Caco-2 (cell line): Measurements from ENCODE around the gene FIP1L1. TPM values are rescaled to one million over a fixed set of nuclear protein-coding genes. Genes with fewer than 3 reads are reported as not detected.

ENCODE experiments used
- BruUV-seq: library from RNA; stranded (reverse); fragments of 400-500 nt; replicated peaks from 2 replicates; lab custom pipeline; 2021; lab: Mats Ljungman, UMichigan
- CTCF ChIA-PET: fragments of 300-600 bp; sonication (Branson Sonifier 250); formaldehyde crosslinking; loops from one replicate; lab custom pipeline; 2022; ENCODE audit warnings: antibody characterized with exemption; lab: Charles Lee
- POLR2A ChIA-PET: fragments of 300-600 bp; sonication (Branson Sonifier 250); formaldehyde crosslinking; loops from one replicate; lab custom pipeline; 2022; ENCODE audit warnings: antibody characterized with exemption; lab: Charles Lee
- DNase-seq, 2 experiments: peaks; one replicate each; pipeline versions ENCODE4 v3.0.0 to v3.0.0-alpha.2; 2020 to 2022
- H3K27me3 ChIP-seq: replicated peaks from 2 replicates; pipeline ENCODE4 v1.6.0; 2011; ENCODE audit warnings: low read length; ENCODE audit not compliant: control insufficient read depth, insufficient read depth
- H3K36me3 ChIP-seq: 2 replicates; pipeline ENCODE4 v1.5.1; 2011; ENCODE audit warnings: low read length; ENCODE audit not compliant: control insufficient read depth, insufficient read depth
- H3K4me1 ChIP-seq: fragments of 250-450 bp; sonication (Bioruptor Pico); 2 replicates; pipeline ENCODE4 v1.5.1; 2020; ENCODE audit warnings: mild to moderate bottlenecking
- H3K4me3 ChIP-seq: 2 replicates; pipeline ENCODE4 v1.5.1; 2011; ENCODE audit warnings: low read depth, mild to moderate bottlenecking, control low read depth, low read length
- H3K9me3 ChIP-seq: fragments of 250-450 bp; sonication (Bioruptor Pico); 2 replicates; pipeline ENCODE4 v1.5.1; 2020; ENCODE audit warnings: mild to moderate bottlenecking, moderate library complexity
- H3K27ac Mint-ChIP-seq: one replicate; pipeline ENCODE4 v1.8.0; 2022; ENCODE audit warnings: mixed read lengths; ENCODE audit not compliant: unreplicated experiment
- H3K27me3 Mint-ChIP-seq: one replicate; pipeline ENCODE4 v1.8.0; 2022; ENCODE audit warnings: mixed read lengths; ENCODE audit not compliant: insufficient read depth, unreplicated experiment
- H3K36me3 Mint-ChIP-seq: one replicate; pipeline ENCODE4 v1.8.0; 2022; ENCODE audit warnings: mild to moderate bottlenecking, mixed read lengths; ENCODE audit not compliant: insufficient read depth, unreplicated experiment
- H3K4me1 Mint-ChIP-seq: one replicate; pipeline ENCODE4 v1.8.0; 2022; ENCODE audit warnings: low read depth, mixed read lengths; ENCODE audit not compliant: unreplicated experiment
- H3K4me3 Mint-ChIP-seq: one replicate; pipeline ENCODE4 v1.8.0; 2022; ENCODE audit warnings: mild to moderate bottlenecking, moderate library complexity, mixed read lengths; ENCODE audit not compliant: unreplicated experiment
- H3K9me3 Mint-ChIP-seq: one replicate; pipeline ENCODE4 v1.8.0; 2022; ENCODE audit warnings: mixed read lengths; ENCODE audit not compliant: unreplicated experiment
- CTCF ChIP-seq, 2 experiments: fragments of 200-600 bp in 1 of 2; IDR thresholded peaks; 1 replicate in 1 of 2; 2 replicates in 1 of 2; pipeline versions ENCODE4 v1.5.1 to v1.8.0; 2011 to 2022; ENCODE audit warnings: antibody characterized with exemption in 1 of 2, control low read depth in 1 of 2, inconsistent platforms in 1 of 2, low read depth in 1 of 2, low read length in 1 of 2, mild to moderate bottlenecking in 1 of 2, moderate library complexity in 1 of 2; ENCODE audit not compliant: insufficient read depth in 1 of 2, severe bottlenecking in 1 of 2, unreplicated experiment in 1 of 2
- intact Hi-C: fragments of 100-400 bp; cut with micrococcal nuclease; formaldehyde crosslinking; loops from one replicate; pipeline ENCODE4 v1.10.0; 2022; ENCODE audit not compliant: unreplicated experiment
- total RNA-seq: library from RNA; stranded (reverse); gene quantifications from 2 replicates; pipeline ENCODE4 v1.2.3, GENCODE V29; 2022

Gene FIP1L1
- total RNA-seq, 1 experiment from 2014 or later, result 62.5 TPM

- H3K27ac Mint-ChIP-seq, result no peak overlapping the region
- peaks cover 8% of the 10 kb centered on the region for H3K36me3 Mint-ChIP-seq
- POLR2A ChIA-PET, result no interaction called here
- H3K9me3 ChIP-seq, result no peaks in the 10 kb centered on the region
- no peak overlapping the region for H3K4me3 Mint-ChIP-seq
- intact Hi-C loops, result no loop called here
- H3K36me3 ChIP-seq, result no peaks in the 10 kb centered on the region
- H3K27me3 Mint-ChIP-seq, result peaks cover 3% of the 10 kb centered on the region
- no peaks in the 10 kb centered on the region for H3K27me3 ChIP-seq
- H3K4me1 ChIP-seq, result peaks cover 11% of the 10 kb centered on the region; the same call in 1 of the 2 replicates
- no peak for DNase-seq
- H3K4me1 Mint-ChIP-seq, result peaks cover 15% of the 10 kb centered on the region
- no peaks in the 10 kb centered on the region for H3K9me3 Mint-ChIP-seq
- TF ChIP-seq CTCF (IDR thresholded peaks at IDR 0.05; ENCODE audit: insufficient read depth in 1 of 2, low read depth in 1 of 2, low read length in 1 of 2, severe bottlenecking in 1 of 2, unreplicated experiment in 1 of 2), result no peak
- no peak overlapping the region for H3K4me3 ChIP-seq
- CTCF ChIA-PET, result interaction anchor here (0.6 kb wide), 1 partner anchor 1529 kb away, joined by 3 read pairs; no protein-coding TSS in a partner anchor
- BruUV-seq, result no TSS peak
Measured at GRCh38 chr4:53371049-53371448, 6.4 kb upstream of the FIP1L1 start.

GRCh38 chr4:53371843-53372521 is 5.5 kb upstream of the FIP1L1 start:
- Histone ChIP-seq H3K4me1 (peaks cover 11% of the 10 kb centered on the region; the same call in 1 of the 2 replicates), H3K36me3 (no peaks in the 10 kb centered on the region), H3K9me3 (no peaks in the 10 kb centered on the region), H3K4me3 (no peak overlapping the region), H3K27me3 (no peaks in the 10 kb centered on the region)
- Mint-ChIP-seq H3K36me3 (peaks cover 3% of the 10 kb centered on the region), H3K4me3 (no peak overlapping the region), H3K27me3 (peaks cover 3% of the 10 kb centered on the region), H3K27ac (no peak overlapping the region), H3K9me3 (no peaks in the 10 kb centered on the region), H3K4me1 (peaks cover 7% of the 10 kb centered on the region)
- ChIA-PET CTCF (no interaction called here), POLR2A (no interaction called here)
- intact Hi-C loops, result no loop called here
- BruUV-seq, result no TSS peak
- no peak for TF ChIP-seq CTCF (IDR thresholded peaks at IDR 0.05; ENCODE audit: insufficient read depth in 1 of 2, low read depth in 1 of 2, low read length in 1 of 2, severe bottlenecking in 1 of 2, unreplicated experiment in 1 of 2)
- DNase-seq, result no peak

- no peak overlapping the region for H3K4me3 ChIP-seq
- Mint-ChIP-seq H3K27ac (no peak overlapping the region), H3K4me3 (no peak overlapping the region), H3K4me1 (peaks cover 8% of the 10 kb centered on the region), H3K9me3 (no peaks in the 10 kb centered on the region), H3K36me3 (peaks cover 17% of the 10 kb centered on the region), H3K27me3 (no peaks in the 10 kb centered on the region)
- TF ChIP-seq CTCF (IDR thresholded peaks at IDR 0.05; ENCODE audit: insufficient read depth in 1 of 2, low read depth in 1 of 2, low read length in 1 of 2, severe bottlenecking in 1 of 2, unreplicated experiment in 1 of 2), result no peak
- H3K9me3 ChIP-seq, result no peaks in the 10 kb centered on the region
- POLR2A ChIA-PET, result interaction anchor here (0.6 to 2.0 kb wide), 2 partner anchors 9 to 652 kb away, joined by 3 to 6 read pairs; partner anchors contain the start of gene SCFD2
- DNase-seq, result no peak
- H3K4me1 ChIP-seq, result peaks cover 14% of the 10 kb centered on the region; the same call in 1 of the 2 replicates
- CTCF ChIA-PET, result no interaction called here
- no TSS peak for BruUV-seq
- H3K36me3 ChIP-seq, result no peaks in the 10 kb centered on the region
- no peaks in the 10 kb centered on the region for H3K27me3 ChIP-seq
- intact Hi-C loops, result loop anchor here (5.0 kb wide), 5 partner anchors 102 to 857 kb away; partner anchors contain the start of gene LNX1
Measured at GRCh38 chr4:53374777-53375258, 2.6 kb upstream of the FIP1L1 start.
